ENCODE measurements around the gene CDH1.

CDH1 gene

DNA sequence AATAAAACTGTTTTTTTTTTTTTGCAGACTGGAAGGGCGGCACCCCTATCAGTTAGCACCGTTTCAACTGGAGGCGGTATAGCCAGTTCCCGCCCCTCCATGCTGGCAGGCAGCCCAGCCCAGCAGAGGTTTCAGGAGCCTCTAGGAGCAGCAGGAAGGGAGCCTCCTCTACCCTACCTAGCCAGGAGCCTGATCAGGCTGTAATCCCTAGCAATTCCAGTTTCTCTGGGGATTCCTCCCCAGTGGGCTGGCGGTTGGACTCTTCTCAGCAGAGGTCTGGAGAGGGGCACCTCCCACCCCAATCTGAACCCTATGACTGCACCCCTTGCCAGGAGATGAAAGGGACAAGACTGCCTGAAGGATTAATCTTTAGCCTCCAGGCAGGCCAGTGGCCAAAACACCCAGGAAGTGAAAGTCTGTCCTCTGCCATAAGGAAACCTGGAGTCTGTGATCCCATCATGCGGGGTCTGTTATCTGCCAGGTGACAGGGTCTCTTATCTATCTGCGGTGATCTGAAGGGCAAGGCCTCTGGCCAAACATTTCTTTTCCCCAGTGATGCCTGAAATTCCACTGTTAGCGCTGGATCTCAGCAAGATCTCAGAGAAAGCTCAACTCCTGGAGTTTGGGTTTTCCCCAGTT is 4.9 kb upstream of the CDH1 start:
- no peak for DNase-seq (ENCODE audit: low read depth)

DNA sequence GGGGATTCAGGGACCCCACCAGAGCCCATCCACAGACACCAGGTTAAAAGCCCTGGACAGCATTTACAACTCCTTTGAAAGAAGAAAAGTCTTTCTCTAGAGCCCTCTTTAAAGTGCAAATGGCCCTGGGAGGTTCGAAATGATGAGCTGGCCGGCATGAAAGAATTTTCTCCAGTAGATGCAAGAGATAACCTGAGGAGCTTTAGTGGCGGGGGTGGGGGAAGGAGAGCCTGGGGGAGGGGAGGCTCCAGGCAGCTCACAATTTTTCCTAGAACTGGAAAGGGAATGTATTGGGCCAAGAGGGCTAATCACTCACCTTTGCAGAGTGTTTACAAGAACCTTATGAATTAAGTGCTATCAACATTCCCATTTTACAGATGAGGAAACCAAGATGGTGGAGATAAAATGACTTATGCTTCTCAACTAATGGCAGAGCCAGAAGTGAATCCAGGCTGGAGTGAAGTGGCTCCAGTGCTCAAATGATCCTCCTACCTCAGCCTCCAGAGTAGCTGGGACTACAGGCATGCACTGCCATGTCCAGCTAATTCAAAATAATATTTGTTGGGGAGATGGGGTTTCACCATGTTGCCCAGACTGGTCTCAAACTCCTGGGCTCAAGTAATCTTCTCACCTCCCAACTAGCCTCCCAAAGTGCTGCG is 4.2 kb upstream of the CDH1 start:
- no peak for DNase-seq (ENCODE audit: low read depth)

DNA sequence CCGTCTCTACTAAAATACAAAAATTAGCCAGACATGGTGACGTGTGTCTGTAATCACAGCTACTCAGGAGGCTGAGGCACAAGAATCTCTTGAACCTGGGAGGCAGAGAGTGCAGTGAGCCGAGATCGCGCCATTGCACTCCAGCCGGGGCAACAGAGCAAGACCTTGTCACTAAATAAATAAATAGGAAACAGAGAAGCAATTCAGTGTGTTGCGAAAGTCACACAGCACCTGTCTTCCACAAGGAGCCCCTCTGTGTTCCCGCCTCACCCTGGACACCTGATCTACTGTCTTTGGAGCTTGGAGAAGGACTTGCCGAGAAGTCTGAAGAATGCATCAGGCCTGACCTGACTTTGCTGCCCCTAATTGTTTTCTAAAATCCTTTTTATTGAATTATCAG is 3.5 kb upstream of the CDH1 start:
- DNase-seq (ENCODE audit: low read depth), result no peak

DNA sequence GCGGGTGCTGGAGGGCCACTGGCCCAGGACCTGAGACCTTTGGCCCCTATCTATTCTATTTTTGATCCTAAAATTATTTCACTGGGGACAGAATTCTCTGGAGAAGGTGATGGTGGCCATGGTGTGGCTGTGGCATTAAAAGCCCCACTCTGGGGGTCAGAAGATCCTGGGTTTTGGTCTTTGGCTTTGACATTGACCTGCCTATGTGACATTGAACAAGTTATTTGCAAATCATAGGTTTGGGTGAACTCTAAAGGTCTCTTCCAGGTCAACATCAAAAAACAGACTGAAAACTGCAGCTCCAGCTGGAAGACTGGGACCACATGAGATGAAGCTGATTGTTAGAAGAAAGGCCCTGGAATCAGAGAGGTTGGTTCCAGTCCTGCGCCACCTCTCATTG is 2.3 kb upstream of the CDH1 start:
- no peak for DNase-seq (ENCODE audit: low read depth)

DNA sequence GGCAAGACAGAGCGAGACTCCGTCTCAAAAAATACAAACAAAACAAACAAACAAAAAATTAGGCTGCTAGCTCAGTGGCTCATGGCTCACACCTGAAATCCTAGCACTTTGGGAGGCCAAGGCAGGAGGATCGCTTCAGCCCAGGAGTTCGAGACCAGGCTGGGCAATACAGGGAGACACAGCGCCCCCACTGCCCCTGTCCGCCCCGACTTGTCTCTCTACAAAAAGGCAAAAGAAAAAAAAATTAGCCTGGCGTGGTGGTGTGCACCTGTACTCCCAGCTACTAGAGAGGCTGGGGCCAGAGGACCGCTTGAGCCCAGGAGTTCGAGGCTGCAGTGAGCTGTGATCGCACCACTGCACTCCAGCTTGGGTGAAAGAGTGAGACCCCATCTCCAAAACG is 531 bp upstream of the CDH1 start:
- DNase-seq (ENCODE audit: low read depth), result no peak

DNA sequence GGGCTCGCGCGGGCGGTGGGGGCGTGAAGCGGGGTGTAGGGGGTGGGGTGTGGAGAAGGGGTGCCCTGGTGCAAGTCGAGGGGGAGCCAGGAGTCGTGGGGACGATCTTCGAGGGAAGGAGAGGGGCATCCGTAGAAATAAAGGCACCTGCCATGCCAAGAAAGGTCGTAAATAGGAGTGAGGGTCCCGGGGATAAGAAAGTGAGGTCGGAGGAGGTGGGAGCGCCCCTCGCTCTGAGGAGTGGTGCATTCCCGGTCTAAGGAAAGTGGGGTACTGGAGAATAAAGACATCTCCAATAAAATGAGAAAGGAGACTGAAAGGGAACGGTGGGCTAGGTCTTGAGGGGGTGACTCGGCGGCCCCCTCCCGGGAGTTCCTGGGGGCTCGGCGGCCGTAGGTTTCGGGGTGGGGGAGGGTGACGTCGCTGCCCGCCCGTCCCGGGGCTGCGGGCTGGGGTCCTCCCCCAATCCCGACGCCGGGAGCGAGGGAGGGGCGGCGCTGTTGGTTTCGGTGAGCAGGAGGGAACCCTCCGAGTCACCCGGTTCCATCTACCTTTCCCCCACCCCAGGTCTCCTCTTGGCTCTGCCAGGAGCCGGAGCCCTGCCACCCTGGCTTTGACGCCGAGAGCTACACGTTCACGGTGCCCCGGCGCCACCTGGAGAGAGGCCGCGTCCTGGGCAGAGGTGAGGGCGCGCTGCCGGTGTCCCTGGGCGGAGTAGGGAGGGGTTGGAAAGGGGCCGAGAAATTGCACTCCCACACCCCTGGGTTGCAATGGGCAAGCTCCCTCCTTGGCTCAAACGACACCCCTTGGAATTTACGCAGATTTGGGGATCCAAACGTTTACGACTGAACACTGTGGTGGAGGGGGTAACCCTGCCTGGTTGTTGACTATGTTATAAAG is 888 bp downstream of the CDH1 start:
- DNase-seq (ENCODE audit: low read depth), result no peak

DNA sequence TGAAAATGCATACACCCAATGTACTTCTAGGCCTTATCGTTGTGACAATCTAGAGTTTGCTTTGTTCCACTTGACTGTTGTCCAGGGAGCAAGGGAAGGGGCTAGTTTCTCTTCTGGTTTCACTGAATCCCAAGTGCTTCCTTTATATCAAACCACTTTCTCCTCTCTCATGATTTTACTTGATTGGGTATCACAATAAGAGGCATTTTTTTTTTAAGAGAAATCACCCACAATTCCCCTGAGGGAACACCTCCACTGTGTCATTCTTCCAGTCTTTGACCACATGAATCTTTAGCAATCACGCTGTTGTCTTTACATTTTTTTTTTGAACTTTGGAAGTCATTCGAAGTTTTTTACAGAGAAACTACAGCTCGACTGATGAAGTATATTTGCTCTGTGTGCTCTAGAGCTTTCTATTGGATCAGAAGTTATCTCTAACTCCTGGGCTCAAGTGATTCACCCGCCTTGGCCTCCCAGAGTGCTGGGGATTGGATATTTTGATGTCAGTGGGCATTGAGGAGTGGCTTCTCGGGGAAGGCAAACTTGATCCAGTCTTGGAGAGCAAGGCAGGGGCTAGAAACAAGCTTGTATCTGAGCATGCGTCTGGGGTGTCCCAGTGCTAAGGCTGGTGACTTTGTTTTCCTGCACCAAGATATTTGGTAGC is 3.0 kb downstream of the CDH1 start:
- DNase-seq (ENCODE audit: low read depth), result no peak

DNA sequence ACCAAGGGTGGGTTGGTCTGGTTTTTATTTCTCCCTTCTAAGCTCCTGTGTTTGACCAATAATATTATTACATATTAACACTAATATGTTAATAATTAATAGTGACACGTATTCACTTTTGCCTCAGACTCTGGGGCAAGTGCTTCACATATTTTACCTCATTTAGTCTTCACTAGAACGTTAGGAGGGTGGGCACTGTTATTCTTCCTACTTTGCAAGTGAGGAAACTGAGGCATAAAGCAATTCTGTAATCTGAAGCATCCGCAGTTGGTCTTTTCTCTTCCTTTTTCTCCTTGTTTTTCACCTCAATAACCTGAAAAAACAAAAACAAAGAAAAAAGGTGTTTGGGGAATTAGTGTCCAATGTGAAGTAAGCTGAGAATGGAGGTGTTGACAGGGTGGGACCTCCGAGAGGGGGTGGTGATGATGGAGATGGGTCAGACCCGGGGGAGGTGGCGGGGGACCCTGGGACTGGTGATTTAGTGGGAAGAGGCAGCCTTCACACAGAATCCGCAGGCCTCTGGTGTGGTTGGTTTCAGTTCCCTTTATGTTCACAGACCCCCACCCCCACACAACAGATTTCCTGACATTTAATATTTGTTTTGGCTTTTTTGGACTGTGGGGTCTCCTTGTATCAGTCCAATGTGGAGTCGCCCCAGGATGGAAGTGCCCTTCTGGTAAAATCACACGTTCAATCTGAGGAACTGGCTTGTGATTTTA is 3.7 kb downstream of the CDH1 start:
- no peak for DNase-seq (ENCODE audit: low read depth)

DNA sequence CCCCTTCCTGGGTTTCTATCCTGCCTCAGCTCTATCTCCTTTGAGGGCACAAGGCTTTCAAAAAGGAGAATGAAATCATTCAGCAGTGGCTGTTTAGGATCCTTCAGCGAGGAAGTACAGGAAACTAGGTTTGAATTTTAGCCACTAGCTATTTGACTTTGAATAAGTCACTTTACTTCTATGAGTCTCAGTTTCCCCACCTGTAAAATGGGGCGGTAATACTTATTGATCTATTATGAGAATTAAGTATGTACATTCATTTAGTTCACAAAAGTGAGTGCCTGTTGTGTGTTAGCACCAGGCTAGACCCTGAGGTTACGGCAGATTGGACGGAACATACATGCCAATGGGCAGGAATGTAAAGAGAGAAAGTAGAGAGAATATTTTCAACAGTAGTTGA is 6.6 kb downstream of the CDH1 start:
- no peak for DNase-seq (ENCODE audit: low read depth)

DNA sequence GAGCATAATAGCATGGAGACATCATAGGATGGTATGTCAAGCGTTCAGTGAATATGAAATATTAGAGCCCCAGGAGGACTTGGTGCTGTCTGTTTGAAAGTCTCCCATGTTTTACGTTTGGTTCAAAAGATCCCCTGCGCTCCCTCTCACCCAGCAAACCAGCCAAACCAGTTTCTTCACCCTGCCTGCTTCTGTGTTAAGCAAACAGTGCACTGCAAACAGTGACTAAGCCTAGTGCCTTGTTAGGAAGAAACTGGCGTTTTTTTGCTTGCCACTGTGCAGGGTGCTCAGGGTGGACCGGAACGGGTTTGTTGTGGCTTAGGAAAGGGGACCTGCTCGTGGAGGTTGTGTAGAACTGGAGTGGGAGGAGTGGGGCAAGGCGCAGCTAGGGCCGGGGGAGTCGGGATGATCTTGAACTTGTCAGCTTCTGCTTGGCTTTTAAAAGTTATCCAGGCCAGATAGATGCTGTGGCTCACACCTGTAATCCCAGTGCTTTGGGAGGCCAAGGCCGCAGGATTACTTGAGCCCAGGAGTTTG is 7.7 kb downstream of the CDH1 start:
- DNase-seq (ENCODE audit: low read depth), result no peak

DNA sequence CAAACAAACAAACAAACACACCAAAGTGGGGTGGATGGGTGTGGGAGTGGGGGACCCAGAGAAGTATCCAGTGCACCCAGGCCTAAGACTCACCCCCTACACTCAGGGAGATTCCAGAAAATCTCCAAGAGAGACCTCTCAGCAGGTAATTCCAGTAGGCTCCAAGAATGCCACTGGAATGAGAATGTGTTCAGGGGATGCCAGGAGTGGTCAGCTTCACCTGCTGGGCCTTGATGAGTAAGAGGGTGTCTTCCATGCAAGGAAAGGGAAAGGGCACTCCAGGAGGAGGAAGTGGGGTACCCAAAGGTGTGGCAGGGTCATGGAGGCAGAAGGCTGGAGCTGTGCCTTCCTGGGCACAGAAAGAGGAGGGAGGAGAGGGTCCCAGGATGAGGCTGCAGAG is 9.9 kb downstream of the CDH1 start:
- no peak for DNase-seq (ENCODE audit: low read depth)

DNA sequence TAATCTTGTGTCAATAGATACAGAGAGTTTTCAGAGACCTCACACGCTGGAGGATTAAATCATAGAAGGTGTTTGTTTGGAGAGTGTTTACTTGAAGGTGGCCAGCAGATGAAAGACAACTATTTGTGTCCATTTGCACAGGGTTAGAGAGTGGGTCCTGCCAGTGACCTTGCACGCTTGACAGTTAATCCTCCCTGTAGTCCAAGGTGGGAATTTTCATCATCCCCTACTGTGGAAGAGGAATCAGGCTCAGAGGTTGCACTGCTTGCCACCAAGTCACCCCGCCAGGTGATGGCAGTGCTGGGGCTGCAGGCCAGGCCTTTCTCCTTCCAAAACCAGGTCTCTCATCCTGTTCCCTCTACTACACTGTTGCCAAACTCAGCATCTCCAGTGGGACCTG is 12.3 kb downstream of the CDH1 start:
- DNase-seq (ENCODE audit: low read depth), result no peak

DNA sequence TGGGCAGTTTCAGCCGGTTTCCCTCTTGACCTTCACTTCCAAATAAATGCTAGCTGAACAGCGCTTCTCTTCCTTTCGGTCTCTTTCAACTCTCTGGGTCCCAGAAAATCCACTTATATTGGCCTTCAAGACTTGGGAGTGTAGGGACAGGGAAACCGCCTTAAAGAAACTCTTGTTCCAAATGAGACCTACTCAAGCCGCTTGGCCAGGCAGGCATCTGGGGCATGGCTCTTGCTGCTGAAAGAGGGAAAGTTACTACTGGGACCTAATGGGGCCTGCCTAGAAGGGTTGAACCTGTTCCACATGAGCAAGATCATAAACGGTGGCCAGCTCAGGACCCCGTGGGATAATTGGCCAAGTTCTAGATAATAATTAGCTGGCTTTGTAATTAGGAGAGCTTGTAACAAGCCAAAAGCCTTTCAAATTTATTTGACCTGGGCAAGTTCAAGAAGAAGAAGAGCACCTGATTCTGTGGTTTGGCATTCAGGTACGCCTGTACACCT is 13.2 kb downstream of the CDH1 start:
- no peak for DNase-seq (ENCODE audit: low read depth)

DNA sequence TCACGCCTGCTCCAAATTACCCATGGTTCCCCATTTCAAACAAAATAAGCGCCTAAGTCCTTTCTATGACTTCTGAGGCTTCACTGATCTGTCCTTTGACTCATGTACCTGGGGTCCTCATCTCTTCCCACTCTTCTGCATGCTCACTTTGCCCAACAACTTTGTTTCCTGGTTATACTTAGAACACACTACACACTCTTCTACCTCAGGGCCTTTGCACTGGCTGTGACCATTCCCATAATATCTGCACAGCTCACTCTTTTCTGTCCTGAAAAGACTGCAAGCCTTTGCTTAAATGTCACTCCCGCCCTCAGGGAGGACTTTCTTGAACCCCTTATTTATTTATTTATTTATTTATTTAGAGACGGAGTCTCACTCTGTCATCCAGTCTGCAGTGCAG is 14.1 kb downstream of the CDH1 start:
- DNase-seq (ENCODE audit: low read depth), result no peak

DNA sequence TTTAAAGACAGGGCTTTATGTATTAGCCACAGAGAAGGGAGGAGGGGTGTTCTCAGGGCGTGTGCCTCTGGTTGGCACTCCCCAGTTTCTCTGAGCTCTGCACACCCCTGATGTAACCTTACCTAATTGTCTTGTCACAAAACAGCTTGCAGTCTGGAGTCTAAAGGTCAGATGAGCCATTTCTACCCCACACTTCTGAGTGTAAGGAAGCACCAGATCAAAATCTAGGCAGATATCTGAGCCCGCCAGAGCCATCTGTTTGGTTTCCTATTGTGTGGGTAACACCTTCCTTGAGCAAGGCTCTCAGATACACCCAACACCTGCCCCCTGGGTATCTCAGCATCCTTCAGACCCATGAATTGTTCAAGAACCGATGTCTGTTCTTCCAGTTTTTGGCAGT is 15.5 kb downstream of the CDH1 start:
- DNase-seq (ENCODE audit: low read depth), result peak; percentile 9

DNA sequence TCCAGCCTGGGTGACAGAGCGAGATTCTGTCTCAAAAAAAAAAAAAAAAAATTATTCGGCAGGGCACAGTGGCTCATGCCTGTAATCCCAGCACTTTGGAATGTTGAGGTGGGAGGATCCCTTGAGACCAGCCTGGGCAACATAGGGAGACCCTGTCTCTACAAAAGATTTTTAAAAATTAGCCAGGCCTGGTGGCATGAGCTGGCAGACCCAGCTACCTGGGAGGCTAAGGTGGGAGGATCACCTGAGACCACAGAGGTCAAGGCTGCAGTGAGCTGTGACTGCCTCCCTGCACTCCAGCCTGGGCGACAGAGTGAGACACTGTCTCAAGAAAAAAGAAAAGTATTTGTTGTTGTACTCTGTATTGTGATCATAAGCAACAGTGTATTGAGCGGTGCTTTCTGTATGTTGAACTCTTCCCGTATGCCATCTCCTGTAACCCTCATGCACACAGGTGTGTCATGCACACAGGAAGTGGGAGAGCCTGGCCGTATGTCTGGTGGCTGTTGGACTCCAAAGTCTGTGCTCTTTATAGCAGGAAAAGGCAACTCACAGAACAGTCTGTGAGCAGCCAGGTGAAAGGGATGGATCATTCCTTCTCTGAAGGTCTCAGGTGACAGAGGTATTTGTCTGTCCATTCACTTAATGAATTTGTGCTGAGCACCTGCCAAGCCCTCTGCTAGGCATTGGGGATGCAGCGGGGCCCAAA is 17.1 kb downstream of the CDH1 start:
- no peak for DNase-seq (ENCODE audit: low read depth)

DNA sequence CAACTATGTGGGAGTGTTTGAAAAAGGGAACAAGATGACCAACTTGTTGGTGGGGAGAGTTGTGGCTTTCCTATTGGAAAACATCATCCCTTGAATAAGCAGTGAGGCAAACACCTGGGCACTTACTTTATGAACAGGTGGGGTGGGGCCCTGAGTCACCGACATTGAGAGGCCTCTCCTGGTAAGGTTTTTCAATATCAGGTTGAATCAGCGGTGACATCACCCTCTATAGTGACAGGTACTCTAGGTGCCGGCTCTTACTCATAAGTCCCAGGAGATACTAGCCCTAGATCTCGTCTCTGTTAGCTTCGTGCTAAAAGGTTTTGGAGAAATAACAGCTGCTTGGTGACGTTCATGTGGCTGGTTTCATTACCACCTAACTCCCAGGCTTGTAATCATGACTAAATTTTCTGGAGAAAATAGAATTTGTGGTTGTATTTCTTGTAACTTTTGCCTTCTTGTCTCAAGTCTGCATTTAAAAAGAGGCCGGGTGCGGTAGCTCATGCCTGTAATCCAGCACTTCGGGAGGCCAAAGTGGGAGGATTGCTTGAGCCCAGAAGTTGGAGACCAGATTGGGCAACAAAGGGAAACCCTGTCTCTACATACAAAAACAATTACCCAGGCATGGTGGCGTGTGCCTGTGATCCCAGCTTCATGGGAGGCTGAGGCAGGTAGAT is 19.3 kb downstream of the CDH1 start:
- peak; percentile 27 for DNase-seq (ENCODE audit: low read depth)

DNA sequence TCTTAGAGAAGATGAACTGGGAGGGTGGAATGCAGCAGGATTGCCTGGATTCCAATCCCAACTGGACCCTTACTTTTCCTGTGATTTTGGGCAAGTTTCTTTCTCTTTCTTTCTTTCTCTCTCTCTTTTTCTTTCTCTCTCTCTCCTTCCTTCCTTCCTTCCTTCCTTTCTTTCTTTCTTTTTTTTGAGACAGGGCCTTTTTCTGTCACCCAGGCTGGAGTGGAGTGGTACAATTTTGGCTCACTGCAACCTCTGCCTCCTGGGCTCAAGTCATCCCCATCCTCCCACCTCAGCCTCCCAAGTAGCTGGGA is 20.5 kb downstream of the CDH1 start:
- DNase-seq (ENCODE audit: low read depth), result no peak

DNA sequence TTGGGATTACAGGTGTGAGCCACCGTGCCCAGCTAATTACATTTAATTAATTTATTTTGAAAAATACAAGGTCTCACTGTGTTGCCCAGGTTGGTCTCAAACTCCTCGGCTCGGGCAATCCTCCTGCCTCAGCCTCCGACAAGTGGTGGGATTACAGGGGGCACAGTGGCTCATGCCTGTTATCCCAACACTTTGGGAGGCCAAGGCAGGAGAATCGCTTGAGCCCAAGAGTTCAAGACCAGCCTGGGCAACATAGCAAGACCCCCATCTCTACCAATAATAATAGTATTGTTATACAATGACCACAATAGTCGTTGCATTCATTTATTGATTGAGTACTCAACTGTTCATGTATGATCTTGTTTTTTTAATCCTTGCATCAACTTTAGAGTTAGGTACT is 22.0 kb downstream of the CDH1 start:
- DNase-seq (ENCODE audit: low read depth), result no peak

DNA sequence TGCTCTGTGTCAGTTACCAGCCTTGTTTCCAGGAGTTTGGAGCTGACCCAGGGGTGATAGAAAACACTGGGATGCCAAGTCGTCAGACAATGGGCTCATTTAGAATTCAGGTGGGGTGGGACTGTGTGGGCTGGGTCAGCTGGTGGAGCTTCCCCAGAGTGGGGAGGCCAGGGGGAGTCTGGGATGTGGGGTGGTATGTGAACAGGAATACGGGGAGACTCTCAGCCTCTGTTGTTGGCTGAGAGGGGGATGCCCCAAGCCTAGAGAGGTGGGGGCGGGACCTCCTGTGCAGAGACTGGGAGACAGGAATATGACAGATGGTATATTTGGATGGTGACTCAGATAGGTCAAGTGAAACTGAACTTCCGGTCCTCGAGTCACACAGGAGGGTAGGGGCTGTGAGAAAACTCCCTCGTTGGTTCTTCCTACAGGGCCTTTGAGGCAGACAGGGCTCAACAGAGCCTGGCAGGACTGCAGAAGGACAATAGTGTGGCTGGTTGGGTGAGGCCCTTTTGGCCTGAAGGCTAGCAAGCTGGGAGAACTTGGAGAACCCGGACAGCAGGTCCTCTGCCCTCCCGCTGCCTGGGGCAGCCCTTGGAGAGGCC is 23.7 kb downstream of the CDH1 start:
- no peak for DNase-seq (ENCODE audit: low read depth)

Data from stimulated activated CD8-positive, alpha-beta memory T cell treated with anti-CD3 and anti-CD28 coated beads, Interleukin-12 subunit alpha, Interleukin-12 subunit beta, amount 100 ng/mL, for 1 hour (primary cell).